GM23338 (cell line): ENCODE data around the gene ELANE. TPM values are rescaled to one million over a fixed set of nuclear protein-coding genes. Genes with fewer than 3 reads are reported as not detected.

Experiments
- ATAC-seq: fragments of 200-7000 bp; cut with Tn5 transposase; 3 replicates; pipeline ENCODE4 v1.9.1; 2020
- DNase-seq: peaks from one replicate; pipeline ENCODE4 v3.0.0-alpha.2; 2015; ENCODE audit warnings: low spot score
- H2AFZ ChIP-seq: fragments of 200-600 bp; sonication (generic); 2 replicates; pipeline ENCODE4 v1.8.0; 2016; ENCODE audit warnings: antibody characterized with exemption, mild to moderate bottlenecking, moderate library complexity
- H3F3A ChIP-seq: fragments of 200-600 bp; sonication (generic); replicated peaks from 2 replicates; pipeline ENCODE4 v1.8.0; 2017; ENCODE audit warnings: antibody characterized with exemption, mixed run types, low read depth
- H3K27ac ChIP-seq: fragments of 200-600 bp; sonication (generic); 2 replicates; pipeline ENCODE4 v1.6.1; 2016; ENCODE audit warnings: low read depth
- H3K27me3 ChIP-seq: fragments of 200-600 bp; sonication (generic); 2 replicates; pipeline ENCODE4 v1.8.0; 2016; ENCODE audit warnings: mild to moderate bottlenecking, mixed run types, moderate library complexity; ENCODE audit not compliant: insufficient read depth
- H3K36me3 ChIP-seq: fragments of 200-600 bp; sonication (generic); 2 replicates; pipeline ENCODE4 v1.8.0; 2016; ENCODE audit warnings: mild to moderate bottlenecking; ENCODE audit not compliant: insufficient read depth
- H3K4me1 ChIP-seq: fragments of 200-600 bp; sonication (generic); 2 replicates; pipeline ENCODE4 v1.8.0; 2016; ENCODE audit warnings: mild to moderate bottlenecking, moderate library complexity; ENCODE audit not compliant: insufficient read depth
- H3K4me2 ChIP-seq: fragments of 200-600 bp; sonication (generic); 2 replicates; pipeline ENCODE4 v1.7.1; 2017; ENCODE audit warnings: mixed run types
- H3K4me3 ChIP-seq: fragments of 200-600 bp; sonication (generic); 2 replicates; pipeline ENCODE4 v1.6.1; 2016; ENCODE audit warnings: mixed run types
- H3K79me2 ChIP-seq: fragments of 200-600 bp; sonication (generic); replicated peaks from 2 replicates; pipeline ENCODE4 v1.8.0; 2017; ENCODE audit warnings: mild to moderate bottlenecking; ENCODE audit not compliant: insufficient read depth
- H3K9me2 ChIP-seq: fragments of 200-600 bp; sonication (generic); 2 replicates; pipeline ENCODE4 v1.8.0; 2017; ENCODE audit not compliant: insufficient read depth
- H4K20me1 ChIP-seq: fragments of 200-600 bp; sonication (generic); replicated peaks from 2 replicates; pipeline ENCODE4 v1.8.0; 2017; ENCODE audit warnings: mild to moderate bottlenecking; ENCODE audit not compliant: insufficient read depth
- H3K27ac Mint-ChIP-seq: 2 replicates; pipeline ENCODE4 v1.8.0; 2020; ENCODE audit warnings: inconsistent platforms, mild to moderate bottlenecking, moderate library complexity, mixed read lengths
- H3K27me3 Mint-ChIP-seq: 3 replicates; pipeline ENCODE4 v1.8.0; 2022; ENCODE audit warnings: low read depth, mild to moderate bottlenecking, moderate library complexity, mixed read lengths, inconsistent platforms; ENCODE audit not compliant: insufficient read depth, poor library complexity
- H3K36me3 Mint-ChIP-seq: 3 replicates; pipeline ENCODE4 v1.8.0; 2021; ENCODE audit warnings: low read depth, mild to moderate bottlenecking, inconsistent platforms, moderate library complexity, mixed read lengths
- H3K4me1 Mint-ChIP-seq: 3 replicates; pipeline ENCODE4 v1.8.0; 2020; ENCODE audit warnings: mild to moderate bottlenecking, inconsistent platforms, mixed read lengths
- H3K4me3 Mint-ChIP-seq: 3 replicates; pipeline ENCODE4 v1.8.0; 2021; ENCODE audit warnings: moderate library complexity, mild to moderate bottlenecking, inconsistent platforms, mixed read lengths
- H3K9me3 Mint-ChIP-seq: 3 replicates; pipeline ENCODE4 v1.8.0; 2020; ENCODE audit warnings: moderate library complexity, mild to moderate bottlenecking, inconsistent platforms, mixed read lengths
- CTCF ChIP-seq, 2 experiments: fragments of 200-600 bp in 1 of 2; sonication (generic) in 1 of 2; conservative IDR thresholded peaks; 2 replicates each; pipeline versions ENCODE4 v1.5.1 to v1.6.1; 2016 to 2017; ENCODE audit warnings: antibody characterized with exemption in 2 of 2, low read depth in 2 of 2, mild to moderate bottlenecking in 2 of 2, moderate library complexity in 1 of 2
- ETS1 ChIP-seq: IDR thresholded peaks from 2 replicates; pipeline ENCODE4 v1.6.1; 2016; ENCODE audit warnings: antibody characterized with exemption
- EZH2 ChIP-seq: fragments of 200-600 bp; sonication (generic); IDR thresholded peaks from one replicate; pipeline ENCODE4 v1.8.0; 2017; ENCODE audit warnings: antibody characterized with exemption, mild to moderate bottlenecking, low read depth; ENCODE audit not compliant: unreplicated experiment
- JUNB ChIP-seq: IDR thresholded peaks from one replicate; pipeline ENCODE4 v1.6.1; 2016; ENCODE audit warnings: antibody characterized with exemption; ENCODE audit not compliant: unreplicated experiment
- NANOG ChIP-seq: IDR thresholded peaks from 2 replicates; pipeline ENCODE4 v1.6.1; 2016; ENCODE audit warnings: antibody characterized with exemption, borderline replicate concordance
- POLR2AphosphoS5 ChIP-seq: IDR thresholded peaks from 2 replicates; pipeline ENCODE4 v1.6.1; 2016; ENCODE audit warnings: antibody characterized with exemption, low read depth
- STAT1 ChIP-seq: IDR thresholded peaks from one replicate; pipeline ENCODE4 v1.6.1; 2016; ENCODE audit warnings: antibody characterized with exemption; ENCODE audit not compliant: unreplicated experiment
- ZNF114 ChIP-seq: fragments of 250-450 bp; sonication (Bioruptor Pico); IDR thresholded peaks from 2 replicates; pipeline ENCODE4 v1.5.0; 2020; ENCODE audit warnings: mild to moderate bottlenecking, moderate library complexity
- ZNF331 ChIP-seq: fragments of 250-450 bp; sonication (Bioruptor Pico); IDR thresholded peaks from 2 replicates; pipeline ENCODE4 v1.5.0; 2020; ENCODE audit warnings: low read depth, mild to moderate bottlenecking, moderate library complexity
- ZNF462 ChIP-seq: fragments of 250-450 bp; sonication (Bioruptor Pico); IDR thresholded peaks from 2 replicates; pipeline ENCODE4 v1.5.0; 2020; ENCODE audit warnings: mild to moderate bottlenecking, moderate library complexity
- polyA plus RNA-seq: library from polyadenylated mRNA; unstranded; fragments of >200 nt; fragmentation: Nextera tagmentation; extraction: Ambion mirVana; gene quantifications from 2 replicates; pipeline ENCODE4 v1.2.1, GENCODE V29; 2016
- total RNA-seq: library from RNA; depleted of rRNA; stranded (reverse); fragments of >200 nt; shearing (Covaris generic); gene quantifications from 2 replicates; pipeline ENCODE4 v1.2.3, GENCODE V29; 2014

ELANE gene
- total and polyA plus RNA-seq, 2 experiments from 2014 or later, result not detected

GRCh38 chr19:855566-856120 is 3.5 kb downstream of the ELANE start:
- H2AFZ ChIP-seq, result no peak overlapping the region
- H3K4me1 Mint-ChIP-seq, result no peaks in the 10 kb centered on the region

More at GRCh38 chr19:855566-856120, 3.5 kb downstream of the ELANE start:
- no peaks in the 10 kb centered on the region for H3K36me3 ChIP-seq
- H3K9me2 ChIP-seq, result no peaks in the 10 kb centered on the region
- H3K4me2 ChIP-seq, result no peak overlapping the region
- no peak overlapping the region for H3K27ac Mint-ChIP-seq
- no peak overlapping the region for H3K27ac ChIP-seq
- H3K4me3 Mint-ChIP-seq, result no peak overlapping the region
- H3K36me3 Mint-ChIP-seq, result no peaks in the 10 kb centered on the region
- no peak overlapping the region for H3K4me3 ChIP-seq
- no peak for DNase-seq
- H4K20me1 ChIP-seq, result no peaks in the 10 kb centered on the region; the same call in 1 of the 2 replicates
- H3F3A ChIP-seq, result peaks cover 15% of the 10 kb centered on the region; the same call in 1 of the 2 replicates
- no peaks in the 10 kb centered on the region; the same call in 2 of the 3 replicates for H3K9me3 Mint-ChIP-seq
- H3K4me1 ChIP-seq, result no peaks in the 10 kb centered on the region
- no peaks in the 10 kb centered on the region for H3K79me2 ChIP-seq
- ATAC-seq, result no peak
- peaks cover 21% of the 10 kb centered on the region for H3K27me3 ChIP-seq
- peaks cover 13% of the 10 kb centered on the region for H3K27me3 Mint-ChIP-seq
- TF ChIP-seq STAT1 (no peak), EZH2 (no peak), ZNF462 (CRISPR knock-in tag) (no peak), JUNB (no peak), POLR2AphosphoS5 (no peak), ZNF114 (CRISPR knock-in tag) (no peak), ETS1 (no peak), CTCF (conservative IDR thresholded peaks at IDR 0.05; ENCODE audit: low read depth in 2 of 2) (no peak), NANOG (no peak), ZNF331 (CRISPR knock-in tag) (no peak)
